SK-N-SH treated with all-trans-retinoic acid at 6 μM for 48 hours (cell line): ENCODE measurements around the gene MXRA7.
"Not testable (repeated sequence)": the region's sequence is repeated elsewhere in the genome, so short reads cannot be mapped to it uniquely, and the experiment has no call there.

Experiments used
- ATAC-seq: fragments of 200-7000 bp; cut with Tn5 transposase; 3 replicates; pipeline ENCODE4 v1.9.1; 2020; ENCODE audit warnings: mild to moderate bottlenecking, moderate library complexity
- ARNTL ChIP-seq: fragments of 450-650 bp; formaldehyde crosslinking; IDR thresholded peaks from 2 replicates; pipeline ENCODE4 v1.5.0; 2020; ENCODE audit warnings: low read depth, mild to moderate bottlenecking, moderate library complexity, borderline replicate concordance
- BACH2 ChIP-seq: fragments of 250-450 bp; sonication (Bioruptor Pico); IDR thresholded peaks from 2 replicates; pipeline ENCODE4 v1.9.0; 2021; ENCODE audit warnings: mild to moderate bottlenecking, borderline replicate concordance
- CREB5 ChIP-seq: fragments of 250-450 bp; sonication (Bioruptor Pico); IDR thresholded peaks from 2 replicates; pipeline ENCODE4 v1.5.1; 2020; ENCODE audit warnings: low read depth, mild to moderate bottlenecking, moderate library complexity
- CSDC2 ChIP-seq: fragments of 250-450 bp; sonication (Bioruptor Pico); IDR thresholded peaks from 2 replicates; pipeline ENCODE4 v1.5.0; 2020; ENCODE audit warnings: mild to moderate bottlenecking, moderate library complexity
- CSRNP3 ChIP-seq: fragments of 250-450 bp; sonication (Bioruptor Pico); IDR thresholded peaks from 2 replicates; pipeline ENCODE4 v1.5.1; 2021; ENCODE audit warnings: mild to moderate bottlenecking, moderate library complexity
- ESRRG ChIP-seq: fragments of 250-450 bp; sonication (Bioruptor Pico); IDR thresholded peaks from 2 replicates; pipeline ENCODE4 v1.6.1; 2021; ENCODE audit warnings: mild to moderate bottlenecking
- GLIS3 ChIP-seq: fragments of 250-450 bp; sonication (Bioruptor Pico); IDR thresholded peaks from 2 replicates; pipeline ENCODE4 v1.5.0; 2020; ENCODE audit warnings: mild to moderate bottlenecking, moderate library complexity
- OSR1 ChIP-seq: fragments of 250-450 bp; sonication (Bioruptor Pico); IDR thresholded peaks from 2 replicates; pipeline ENCODE4 v1.8.0; 2022; ENCODE audit warnings: moderate library complexity, mild to moderate bottlenecking, inconsistent platforms
- PATZ1 ChIP-seq: fragments of 250-450 bp; sonication (Bioruptor Pico); IDR thresholded peaks from 2 replicates; pipeline ENCODE4 v1.8.0; 2020; ENCODE audit warnings: mild to moderate bottlenecking, moderate library complexity, borderline replicate concordance
- POU6F1 ChIP-seq: fragments of 250-450 bp; sonication (Bioruptor Pico); IDR thresholded peaks from 2 replicates; pipeline ENCODE4 v1.8.0; 2021; ENCODE audit warnings: low read depth, mild to moderate bottlenecking, moderate library complexity, borderline replicate concordance
- PPARA ChIP-seq: fragments of 250-450 bp; sonication (Bioruptor Pico); IDR thresholded peaks from 2 replicates; pipeline ENCODE4 v1.5.0; 2020; ENCODE audit warnings: mild to moderate bottlenecking, borderline replicate concordance
- RARB ChIP-seq: fragments of 250-450 bp; sonication (Bioruptor Pico); IDR thresholded peaks from 2 replicates; pipeline ENCODE4 v1.8.0; 2021; ENCODE audit warnings: mild to moderate bottlenecking, moderate library complexity
- SNAI2 ChIP-seq: fragments of 250-450 bp; sonication (Bioruptor Pico); IDR thresholded peaks from 2 replicates; pipeline ENCODE4 v1.5.0; 2020; ENCODE audit warnings: mild to moderate bottlenecking, moderate library complexity
- TCF4 ChIP-seq: fragments of 250-450 bp; sonication (Bioruptor Pico); IDR thresholded peaks from 2 replicates; pipeline ENCODE4 v1.8.0; 2021; ENCODE audit warnings: mild to moderate bottlenecking, moderate library complexity, borderline replicate concordance
- TOX ChIP-seq: fragments of 250-450 bp; sonication (Bioruptor Pico); IDR thresholded peaks from 2 replicates; pipeline ENCODE4 v1.8.0; 2021; ENCODE audit warnings: mild to moderate bottlenecking, moderate library complexity, borderline replicate concordance
- TSHZ2 ChIP-seq: fragments of 250-450 bp; sonication (Bioruptor Pico); IDR thresholded peaks from 2 replicates; pipeline ENCODE4 v1.5.0; 2020; ENCODE audit warnings: mild to moderate bottlenecking, moderate library complexity
- ZFP3 ChIP-seq: fragments of 250-450 bp; sonication (Bioruptor Pico); IDR thresholded peaks from 2 replicates; pipeline ENCODE4 v1.5.0; 2020; ENCODE audit warnings: mild to moderate bottlenecking, moderate library complexity
- ZFP30 ChIP-seq: fragments of 450-650 bp; formaldehyde crosslinking; IDR thresholded peaks from 2 replicates; pipeline ENCODE4 v1.5.0; 2022; ENCODE audit warnings: mild to moderate bottlenecking, moderate library complexity
- ZNF565 ChIP-seq: fragments of 450-650 bp; formaldehyde crosslinking; conservative IDR thresholded peaks from 2 replicates; pipeline ENCODE4 v1.5.0; 2020; ENCODE audit warnings: low read depth, mild to moderate bottlenecking, moderate library complexity
- ZNF70 ChIP-seq: fragments of 450-650 bp; formaldehyde crosslinking; IDR thresholded peaks from 2 replicates; pipeline ENCODE4 v1.5.0; 2020; ENCODE audit warnings: mild to moderate bottlenecking, moderate library complexity
- ZNF8 ChIP-seq: fragments of 450-650 bp; formaldehyde crosslinking; IDR thresholded peaks from 2 replicates; pipeline ENCODE4 v1.5.0; 2020; ENCODE audit warnings: mild to moderate bottlenecking, moderate library complexity

Gene MXRA7

GRCh38 chr17:76747716-76748363 lies 37.1 kb upstream of the MXRA7 start:
- ATAC-seq, result no peak
- TF ChIP-seq ZNF70 (CRISPR knock-in tag), result no peak

- not testable (repeated sequence) for ATAC-seq
Measured at GRCh38 chr17:76745785-76746184, 35.0 kb upstream of the MXRA7 start.

GRCh38 chr17:76744747-76745146 lies 34.0 kb upstream of the MXRA7 start:
- ATAC-seq, result no peak
- TF ChIP-seq PATZ1 (CRISPR knock-in tag) (no peak), CREB5 (CRISPR knock-in tag) (no peak), SNAI2 (CRISPR knock-in tag) (no peak), ZFP3 (CRISPR knock-in tag) (no peak), BACH2 (CRISPR knock-in tag) (no peak), PPARA (CRISPR knock-in tag) (no peak), OSR1 (CRISPR knock-in tag) (no peak), ARNTL (CRISPR knock-in tag) (no peak), TOX (no peak), ZNF565 (CRISPR knock-in tag) (no peak), CSDC2 (no peak), RARB (CRISPR knock-in tag) (no peak)

- TF ChIP-seq TCF4 (CRISPR knock-in tag) (no peak), ZNF70 (CRISPR knock-in tag) (no peak), ARNTL (CRISPR knock-in tag) (no peak), ZNF565 (CRISPR knock-in tag) (no peak), PATZ1 (CRISPR knock-in tag) (no peak), OSR1 (CRISPR knock-in tag) (no peak), ESRRG (CRISPR knock-in tag) (no peak), POU6F1 (CRISPR knock-in tag) (no peak), PPARA (CRISPR knock-in tag) (no peak), GLIS3 (no peak), TOX (no peak), CREB5 (CRISPR knock-in tag) (no peak), RARB (CRISPR knock-in tag) (no peak), CSRNP3 (no peak), ZFP30 (CRISPR knock-in tag) (no peak), SNAI2 (CRISPR knock-in tag) (no peak), ZNF8 (CRISPR knock-in tag) (no peak), CSDC2 (no peak), TSHZ2 (CRISPR knock-in tag) (no peak)
- ATAC-seq, result no peak
Measured at GRCh38 chr17:76742958-76743357, 32.2 kb upstream of the MXRA7 start.
